Mesangial cell (primary cell): Measurements from ENCODE around the gene SOS2. TPM values are rescaled to one million over a fixed set of nuclear protein-coding genes. Genes with fewer than 3 reads are reported as not detected.

Experiments
- total RNA-seq: library from RNA; depleted of rRNA; stranded (reverse); fragments of >200 nt; gene quantifications from 2 replicates; pipeline ENCODE4 v1.2.3, GENCODE V29; 2015

SOS2 gene
- 8.8 and 16.1 TPM in 2 replicates for total RNA-seq

GRCh38 chr14:50231475-50232275 lies at the start of gene SOS2:
TSS of gene SOS2 (minus strand) at chr14:50231578. CDS start at chr14:50231283, 295 bp downstream.

GRCh38 chr14:50116181-50116956 lies 115.0 kb downstream of the SOS2 start, which contains the start of gene VCPKMT:
TSS of gene VCPKMT (minus strand) at chr14:50116572. CDS start at chr14:50116552, 20 bp downstream.

Other genes starting within 250 kb of the SOS2 start
- gene VCPKMT, start 115.0 kb downstream of the SOS2 start, total RNA-seq = 2.8 and 4.4 TPM in 2 replicates
- gene L2HGDH, start 80.7 kb upstream of the SOS2 start, total RNA-seq = 2.5 and 8.0 TPM in 2 replicates
- 6.2 and 7.0 TPM in 2 replicates for gene DMAC2L, start 80.7 kb upstream of the SOS2 start, total RNA-seq
- 5.1 and 23.8 TPM in 2 replicates for gene CDKL1, start 165.3 kb upstream of the SOS2 start, total RNA-seq